ENCODE results near the gene THPO. TPM values are rescaled to one million over a fixed set of nuclear protein-coding genes. Genes with fewer than 3 reads are reported as not detected.

Gene THPO
- total and polyA plus RNA-seq, 5 donors from 2014 or later = not detected

Other genes starting within 250 kb of the THPO start
- gene EIF2B5, start 242.8 kb downstream of the THPO start, total RNA-seq = 51.0 TPM
- gene EIF2B5, start 242.8 kb downstream of the THPO start, polyA plus RNA-seq = 10 to 100 TPM; 50.6 to 60.1 (median 55.3) TPM
- 36.2 TPM for gene DVL3, start 222.8 kb downstream of the THPO start, total RNA-seq
- 10 to 100 TPM in 1 of 4 donors, 1 to 10 TPM in 3; 4.1 to 11.0 (median 5.9) TPM for gene DVL3, start 222.8 kb downstream of the THPO start, polyA plus RNA-seq
- 150 TPM for gene AP2M1, start 203.4 kb downstream of the THPO start, total RNA-seq
- gene AP2M1, start 203.4 kb downstream of the THPO start, polyA plus RNA-seq = 100 to 1,000 TPM; 232 to 294 (median 248) TPM
- gene ABCF3, start 192.0 kb downstream of the THPO start, total RNA-seq = 128 TPM
- gene ABCF3, start 192.0 kb downstream of the THPO start, polyA plus RNA-seq = 10 to 100 TPM; 38.6 to 51.4 (median 40.5) TPM
- not detected for gene VWA5B2, start 148.6 kb downstream of the THPO start, total RNA-seq
- under 1 TPM in 1 of 4 donors, not detected in 3; 0.74 TPM for gene VWA5B2, start 148.6 kb downstream of the THPO start, polyA plus RNA-seq
- 22.6 TPM for gene ALG3, start 129.2 kb downstream of the THPO start, total RNA-seq
- 10 to 100 TPM; 49.6 to 64.0 (median 56.8) TPM for gene ALG3, start 129.2 kb downstream of the THPO start, polyA plus RNA-seq
- gene EEF1AKMT4, start 128.5 kb downstream of the THPO start, total RNA-seq = 0.84 TPM
- gene EEF1AKMT4, start 128.5 kb downstream of the THPO start, polyA plus RNA-seq = 1 to 10 TPM; 5.1 to 7.5 (median 5.7) TPM
- 0.37 TPM for gene CAMK2N2, start 116.7 kb downstream of the THPO start, total RNA-seq
- gene CAMK2N2, start 116.7 kb downstream of the THPO start, polyA plus RNA-seq = not detected
- not detected for gene ECE2, start 102.2 kb downstream of the THPO start, total RNA-seq
- gene ECE2, start 102.2 kb downstream of the THPO start, polyA plus RNA-seq = not detected
- gene PSMD2, start 79.0 kb downstream of the THPO start, total RNA-seq = 162 TPM
- 100 to 1,000 TPM; 151 to 206 (median 190) TPM for gene PSMD2, start 79.0 kb downstream of the THPO start, polyA plus RNA-seq
- gene EIF4G1, start 63.6 kb downstream of the THPO start, total RNA-seq = 182 TPM
- gene EIF4G1, start 63.6 kb downstream of the THPO start, polyA plus RNA-seq = 10 to 100 TPM; 13.7 to 18.8 (median 16.5) TPM
- 13.8 TPM for gene FAM131A, start 40.6 kb downstream of the THPO start, total RNA-seq
- 1 to 10 TPM; 2.0 to 4.3 (median 2.3) TPM for gene FAM131A, start 40.6 kb downstream of the THPO start, polyA plus RNA-seq
- gene CLCN2, start 16.6 kb downstream of the THPO start, total RNA-seq = 4.7 TPM
- under 1 TPM in 3 of 4 donors, not detected in 1; 0.30 to 0.59 (median 0.54) TPM for gene CLCN2, start 16.6 kb downstream of the THPO start, polyA plus RNA-seq
- gene POLR2H, start 16.5 kb downstream of the THPO start, total RNA-seq = 39.4 TPM
- 10 to 100 TPM; 56.8 to 64.9 (median 60.3) TPM for gene POLR2H, start 16.5 kb downstream of the THPO start, polyA plus RNA-seq
- not detected for gene CHRD, start 1.8 kb upstream of the THPO start, total RNA-seq
- gene CHRD, start 1.8 kb upstream of the THPO start, polyA plus RNA-seq = not detected
- gene EPHB3, start 183.6 kb upstream of the THPO start, total RNA-seq = not detected
- gene EPHB3, start 183.6 kb upstream of the THPO start, polyA plus RNA-seq = not detected